Stimulated activated CD8-positive, alpha-beta memory T cell treated with anti-CD3 and anti-CD28 coated beads, Interleukin-15, amount 100 ng/mL, for 24 hours (primary cell): ENCODE data around the gene HECW1.
"Not testable (repeated sequence)": the region's sequence is repeated elsewhere in the genome, so short reads cannot be mapped to it uniquely, and the experiment has no call there.

ENCODE experiments used
- DNase-seq: peaks from one replicate; pipeline ENCODE4 v3.0.0-alpha.2; 2020; ENCODE audit warnings: low read depth

Gene HECW1

DNA sequence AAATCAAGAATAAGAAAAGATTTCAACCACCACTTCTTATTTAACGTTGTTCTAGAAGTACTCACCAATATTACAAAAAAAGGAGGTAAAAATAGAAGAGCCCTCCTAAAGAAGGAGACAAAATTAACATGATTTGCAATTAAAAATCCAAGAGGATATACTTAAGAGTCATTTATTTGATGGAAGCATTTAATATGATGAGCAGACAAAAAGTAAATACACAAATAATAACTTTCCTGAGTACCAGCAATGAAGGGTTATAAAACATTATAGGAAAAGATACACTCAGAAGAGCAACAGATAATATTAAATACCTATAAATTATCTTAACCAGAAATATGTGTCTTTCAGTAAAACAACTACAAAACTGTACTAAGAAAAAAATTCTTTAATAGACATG is 363.5 kb downstream of the HECW1 start:
- no peak for DNase-seq

DNA sequence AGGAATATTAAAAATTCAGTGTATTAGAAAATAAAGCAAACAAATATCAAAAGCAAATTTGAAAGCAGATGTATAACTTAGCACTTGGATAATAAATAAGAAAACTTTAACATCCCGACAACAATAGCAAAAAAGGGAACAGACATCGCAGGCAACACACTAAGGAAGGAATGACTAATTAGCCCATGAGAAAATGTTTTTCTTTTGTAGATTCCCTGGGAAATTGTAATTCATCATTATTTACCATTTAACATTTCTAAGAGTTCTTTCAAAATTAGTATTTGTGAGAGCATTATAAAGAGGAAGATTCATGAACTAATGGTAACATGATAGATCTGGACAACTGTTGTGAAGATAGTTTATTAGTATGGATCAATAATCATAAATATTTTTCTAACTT is 364.4 kb downstream of the HECW1 start:
- DNase-seq: no peak

DNA sequence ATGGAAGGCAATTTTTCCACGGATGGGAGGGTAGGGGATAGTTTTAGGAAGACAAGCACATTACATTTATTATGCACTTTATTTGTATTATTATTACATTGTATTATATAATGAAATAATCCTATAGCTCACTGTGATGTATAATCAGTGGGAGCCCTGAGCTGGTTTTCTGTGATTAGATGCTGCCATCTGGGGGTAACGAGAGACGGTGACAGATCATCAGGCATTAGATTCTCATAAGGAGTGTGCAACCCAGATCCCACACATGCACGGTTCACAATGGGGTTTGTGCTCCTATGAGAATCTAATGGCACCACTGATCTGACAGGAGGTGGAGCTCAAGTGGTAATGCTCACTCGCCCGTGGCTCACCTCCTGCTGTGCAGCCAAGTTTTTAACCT is 366.6 kb downstream of the HECW1 start:
- DNase-seq: no peak

DNA sequence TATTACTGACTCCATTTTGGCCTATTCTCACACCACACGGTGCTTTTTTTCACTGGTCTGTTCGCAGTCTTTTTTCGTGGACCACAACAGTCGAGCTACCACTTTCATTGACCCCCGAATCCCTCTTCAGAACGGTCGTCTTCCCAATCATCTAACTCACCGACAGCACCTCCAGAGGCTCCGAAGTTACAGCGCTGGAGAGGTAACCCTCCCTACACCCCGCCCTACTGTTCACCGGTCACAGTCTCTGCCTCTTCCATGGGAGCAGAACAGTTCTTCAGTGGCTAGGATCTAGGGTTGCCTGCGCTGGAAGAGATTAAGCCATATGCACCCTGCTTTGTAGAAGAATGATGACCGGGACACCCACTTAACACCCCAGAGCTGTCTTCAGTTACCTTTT is 367.1 kb downstream of the HECW1 start:
- DNase-seq: no peak

DNA sequence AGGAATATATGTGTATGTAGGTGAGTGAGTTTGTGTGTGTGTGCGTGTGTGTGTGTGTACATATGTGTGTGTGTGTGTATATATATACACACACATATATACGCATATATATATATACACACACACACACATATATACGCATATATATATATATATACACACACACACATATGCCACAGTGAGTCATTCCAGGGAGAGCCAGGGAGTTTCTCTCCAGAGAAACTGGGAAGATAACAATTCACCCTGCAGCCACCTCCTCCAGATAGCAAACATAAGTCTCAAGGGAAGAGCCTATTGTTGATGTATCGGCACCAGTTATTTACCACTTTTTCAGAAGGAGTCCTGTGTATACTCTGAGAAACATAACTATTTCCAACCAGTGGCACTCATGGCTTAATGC is 368.1 kb downstream of the HECW1 start:
- DNase-seq: no peak

DNA sequence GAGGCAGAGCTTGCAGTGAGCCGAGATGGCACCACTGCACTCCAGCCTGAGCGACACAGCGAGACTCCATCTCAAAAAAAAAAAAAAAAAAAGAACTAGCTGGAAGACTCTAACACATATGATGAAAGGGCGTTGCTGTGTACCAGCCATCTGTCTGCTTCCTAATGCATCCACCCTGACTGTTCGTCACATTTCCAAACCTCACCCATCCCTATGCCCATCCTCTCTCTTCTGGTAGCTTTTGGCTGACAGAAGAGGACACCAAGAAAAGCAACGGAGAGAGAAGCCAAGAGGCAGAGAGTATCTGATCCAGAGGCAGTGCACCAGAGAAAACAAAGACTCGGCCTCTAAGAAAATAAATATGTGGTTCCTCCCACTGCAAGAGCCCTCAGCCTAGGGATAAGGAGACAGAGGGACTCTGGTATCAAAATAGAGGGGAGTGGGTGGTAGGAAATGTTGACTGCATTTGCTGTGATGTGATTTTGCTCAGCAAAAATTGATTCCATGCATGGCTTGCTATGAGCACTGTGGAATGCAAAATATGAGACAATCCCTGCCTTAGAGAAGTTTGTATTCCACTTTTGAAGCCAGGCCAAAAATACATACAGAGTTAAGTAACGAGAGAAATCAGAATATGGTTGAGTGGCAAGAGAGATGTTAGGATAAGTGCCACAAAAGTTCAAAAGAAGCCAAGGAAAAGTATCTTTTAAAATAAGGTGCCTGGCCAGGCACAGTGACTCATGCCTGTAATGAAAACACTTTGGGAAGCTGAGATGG is 369.6 kb downstream of the HECW1 start:
- no peak for DNase-seq

DNA sequence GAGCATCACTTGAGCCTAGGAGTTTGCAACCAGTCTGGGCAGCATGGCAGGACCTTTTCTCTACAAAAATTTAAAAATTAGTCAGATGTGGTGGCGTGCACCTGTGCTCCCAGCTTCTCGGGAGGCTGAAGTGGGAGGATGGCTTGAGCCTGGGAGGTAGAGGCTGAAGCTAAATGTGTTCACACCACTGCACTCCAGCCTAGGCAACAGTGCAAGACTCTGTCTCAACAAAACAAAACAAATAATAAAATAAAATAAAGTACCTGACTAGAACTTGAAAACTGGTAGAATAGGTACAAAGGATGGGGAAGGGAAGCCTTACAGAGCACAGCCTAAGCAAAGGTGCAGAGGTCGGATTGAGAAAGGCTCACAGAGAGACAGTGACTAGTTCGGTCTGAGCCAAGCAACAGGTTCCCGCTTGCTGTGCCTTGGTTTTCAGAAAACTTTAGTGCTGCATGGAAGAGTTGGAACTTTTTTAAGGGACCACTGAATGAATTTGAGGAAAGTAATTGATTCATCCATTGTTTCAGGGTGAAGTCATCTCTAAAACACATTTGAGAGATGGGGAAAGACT is 370.3 kb downstream of the HECW1 start:
- DNase-seq: no peak

DNA sequence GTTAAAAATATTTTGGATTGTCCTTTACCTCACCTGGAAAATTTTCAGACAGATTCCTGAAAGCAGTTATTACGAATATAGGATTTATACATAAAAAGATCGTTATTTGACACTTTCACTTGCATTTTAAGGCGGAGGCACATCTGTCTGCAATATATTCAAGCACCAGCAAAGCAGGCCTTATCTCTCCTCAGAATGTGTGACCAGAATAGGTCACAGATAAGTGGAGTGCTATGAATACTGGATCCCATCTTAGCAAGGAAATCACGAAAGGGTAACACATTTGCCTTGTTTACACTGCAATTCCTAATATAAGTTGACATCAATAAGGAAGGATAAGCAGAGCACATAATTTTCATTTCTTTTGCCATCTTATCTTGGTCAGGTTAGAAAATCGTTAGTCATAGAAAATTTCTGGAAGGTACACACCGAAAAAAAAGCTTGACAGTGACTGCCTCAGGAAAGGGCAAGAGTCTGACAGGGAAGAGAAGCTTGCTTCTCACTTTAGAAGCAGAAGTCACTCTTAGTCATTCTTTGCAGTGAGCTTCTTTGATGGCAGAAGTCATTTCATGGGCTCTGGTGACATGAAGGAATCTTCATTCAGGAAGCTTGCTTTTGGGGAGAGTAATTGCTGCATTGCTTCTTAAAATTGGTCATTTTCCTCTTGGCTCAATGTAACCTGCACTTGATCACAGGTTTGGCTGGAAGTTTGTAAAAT is 372.4 kb downstream of the HECW1 start:
- DNase-seq: no peak

DNA sequence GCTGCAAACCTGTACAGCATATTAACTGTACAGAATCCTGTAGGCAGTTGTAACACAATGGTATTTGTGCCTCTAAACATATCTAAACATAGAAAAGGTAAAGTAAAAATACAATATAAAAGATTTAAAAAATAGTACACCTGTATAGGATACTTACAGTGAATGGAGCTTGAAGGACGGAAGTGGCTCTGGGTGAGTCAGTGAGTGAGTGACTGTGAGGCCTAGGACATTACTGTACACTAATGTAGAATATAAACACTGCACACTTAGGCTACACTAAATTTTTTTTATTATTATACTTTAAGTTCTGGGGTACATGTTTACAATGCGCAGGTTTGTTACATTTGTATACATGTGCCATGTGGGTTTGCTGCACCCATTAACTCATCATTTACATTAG is 373.1 kb downstream of the HECW1 start:
- DNase-seq: no peak

DNA sequence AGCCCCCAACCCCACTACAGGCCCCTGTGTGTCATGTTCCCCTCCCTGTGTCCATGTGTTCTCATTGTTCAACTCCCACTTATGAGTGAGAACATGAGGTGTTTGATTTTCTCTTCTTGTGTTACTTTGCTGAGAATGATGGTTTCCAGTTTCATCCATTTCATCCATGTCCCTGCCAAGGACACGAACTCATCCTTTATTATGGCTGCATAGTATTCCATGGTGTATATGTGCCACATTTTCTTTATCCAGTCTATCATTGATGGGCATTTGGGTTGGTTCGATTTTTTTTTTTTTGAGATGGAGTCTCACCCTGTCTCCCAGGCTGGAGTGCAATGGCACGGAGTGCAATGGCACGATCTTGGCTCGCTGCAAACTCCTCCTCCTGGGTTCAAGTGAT is 373.6 kb downstream of the HECW1 start:
- not testable (repeated sequence) for DNase-seq

DNA sequence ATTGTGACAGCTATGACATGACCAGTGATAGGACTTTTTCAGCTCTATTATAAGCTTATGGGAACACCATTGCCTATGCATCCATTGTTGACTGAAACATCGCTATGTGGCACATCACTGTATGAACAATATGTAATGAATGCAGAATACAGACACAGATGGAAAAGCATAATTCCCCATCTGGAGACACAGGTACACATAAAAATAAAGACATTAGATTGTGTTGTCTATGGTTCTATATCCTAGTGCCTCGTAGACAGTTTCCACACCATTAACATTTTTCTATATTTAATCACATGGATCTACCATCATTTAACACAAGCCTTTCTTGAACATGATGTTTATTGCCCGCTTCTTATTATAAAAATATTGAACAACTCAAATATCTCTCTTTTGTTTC is 374.2 kb downstream of the HECW1 start:
- no peak for DNase-seq

DNA sequence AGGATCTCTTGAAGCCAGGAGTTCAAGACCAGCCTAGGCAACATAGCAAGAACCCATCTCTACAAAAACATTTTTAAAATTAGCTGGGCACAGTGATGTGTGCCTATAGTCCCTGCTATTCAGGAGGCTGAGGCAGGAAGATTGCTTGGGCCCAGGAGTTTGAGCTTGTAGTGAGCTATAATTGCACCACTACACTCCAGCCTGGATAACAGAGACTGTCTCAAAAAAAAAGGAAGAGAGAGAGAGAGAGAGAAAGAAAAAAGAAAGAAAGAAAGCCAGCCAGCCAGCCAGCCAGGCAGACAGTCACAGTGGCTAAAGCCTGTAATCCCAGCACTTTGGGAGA is 375.3 kb downstream of the HECW1 start:
- no peak for DNase-seq

DNA sequence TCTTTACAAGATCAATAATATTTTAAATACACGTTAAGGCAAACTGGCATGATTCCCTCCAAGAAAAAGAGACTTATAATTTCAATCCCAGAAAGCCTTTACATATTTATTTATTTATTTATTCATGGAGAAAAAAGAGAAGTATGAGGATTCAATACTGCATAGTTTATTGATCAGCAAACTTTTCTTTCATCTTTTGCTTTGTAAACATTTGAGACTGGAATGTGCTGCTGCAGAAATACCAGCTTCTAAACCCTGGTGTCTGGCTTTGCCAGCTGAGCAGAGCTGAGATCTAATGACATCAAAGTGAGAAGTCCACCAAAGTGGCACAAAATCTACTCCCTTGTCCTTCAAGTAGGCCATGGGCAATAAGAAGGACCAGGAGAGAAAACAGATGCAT is 376.8 kb downstream of the HECW1 start:
- no peak for DNase-seq

DNA sequence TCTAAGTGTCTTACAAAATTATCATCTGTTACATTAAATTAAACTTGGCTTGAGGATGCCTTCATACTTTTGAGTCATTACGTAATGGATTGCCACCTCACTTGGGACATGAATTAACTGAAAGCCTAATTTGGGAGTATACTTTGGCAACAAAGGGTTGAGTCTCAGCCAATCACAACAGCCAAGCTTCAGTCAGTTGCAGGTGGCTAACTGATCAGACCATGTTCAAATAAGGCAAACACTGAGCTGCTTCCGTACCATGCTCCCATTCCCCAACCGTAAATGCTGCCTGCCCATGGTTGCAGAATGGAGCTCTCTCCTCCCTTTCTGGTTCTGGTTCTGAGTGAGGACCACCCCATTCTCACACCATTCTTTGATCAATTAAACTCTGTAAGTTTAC is 377.6 kb downstream of the HECW1 start:
- no peak for DNase-seq

DNA sequence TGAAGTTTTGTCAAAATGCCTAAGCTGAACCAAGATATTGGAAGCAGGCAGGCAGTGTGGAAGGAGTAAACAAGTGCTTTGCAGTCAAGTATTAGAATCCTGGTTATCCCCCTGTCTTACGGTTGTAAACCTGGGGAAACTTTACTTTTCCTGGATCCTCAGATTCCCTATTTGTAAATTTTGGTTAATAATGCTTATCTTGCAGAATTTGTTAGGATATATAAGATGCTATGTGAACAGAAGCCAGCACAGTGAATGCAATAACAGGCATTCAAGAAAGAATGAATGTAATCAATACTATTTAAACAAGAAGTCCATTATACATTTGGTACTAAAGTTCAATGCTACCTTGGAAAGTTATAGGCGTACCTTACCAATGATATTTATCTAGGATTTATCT is 378.7 kb downstream of the HECW1 start:
- DNase-seq: no peak

DNA sequence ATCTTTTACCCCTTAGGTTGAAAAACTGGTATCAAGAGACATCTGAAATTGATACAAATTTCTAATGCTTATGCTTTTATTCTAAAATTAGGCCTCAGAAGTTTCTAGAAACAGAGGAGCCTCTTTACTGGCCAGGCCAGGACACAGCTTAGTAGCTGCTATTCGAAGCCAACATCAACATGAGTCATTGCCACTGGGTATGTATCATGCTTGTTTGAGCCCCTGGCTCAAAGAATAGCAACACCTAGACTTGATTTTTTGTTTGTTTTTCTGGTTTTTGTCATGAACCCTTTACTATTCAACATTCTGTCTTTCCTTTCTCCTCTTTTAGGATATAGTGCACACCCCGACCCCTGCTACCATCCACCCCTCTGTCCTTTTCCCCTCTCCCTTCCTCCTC is 379.5 kb downstream of the HECW1 start:
- no peak for DNase-seq

DNA sequence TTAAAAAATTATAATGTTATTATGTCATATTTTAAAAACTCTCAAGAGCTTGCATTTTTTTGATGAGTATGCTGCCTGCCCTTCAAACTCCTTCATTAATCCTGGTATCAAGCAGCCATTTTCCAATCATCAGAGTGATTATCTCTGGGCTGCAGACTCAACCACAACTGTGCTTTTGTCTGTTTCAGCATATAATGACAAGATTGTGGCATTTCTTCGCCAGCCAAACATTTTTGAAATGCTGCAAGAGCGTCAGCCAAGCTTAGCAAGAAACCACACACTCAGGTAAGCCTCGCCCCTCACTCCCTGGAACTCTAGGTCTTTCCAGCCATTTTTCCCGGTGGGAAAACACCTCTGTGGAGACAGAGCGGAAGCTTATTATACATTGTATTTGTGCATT is 380.4 kb downstream of the HECW1 start:
- DNase-seq: no peak

DNA sequence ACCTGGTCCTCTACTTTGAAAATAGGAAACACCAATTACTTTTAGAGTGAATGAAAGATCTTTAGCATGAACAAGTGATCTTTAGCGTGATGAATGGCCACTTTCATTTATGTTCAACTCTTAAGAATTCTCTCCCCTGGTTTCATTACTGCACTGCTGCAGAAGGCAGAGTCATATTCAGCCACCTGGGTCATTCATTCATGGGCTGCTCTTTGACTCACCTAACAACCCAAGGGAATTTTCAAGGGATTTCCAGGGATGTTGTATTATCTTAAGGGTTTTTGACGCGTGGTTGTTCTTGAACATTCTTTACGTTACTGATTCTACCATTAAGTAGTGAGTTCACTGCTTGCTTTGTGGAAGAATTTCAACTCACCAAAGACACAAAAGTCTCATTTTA is 383.1 kb downstream of the HECW1 start:
- no peak for DNase-seq

DNA sequence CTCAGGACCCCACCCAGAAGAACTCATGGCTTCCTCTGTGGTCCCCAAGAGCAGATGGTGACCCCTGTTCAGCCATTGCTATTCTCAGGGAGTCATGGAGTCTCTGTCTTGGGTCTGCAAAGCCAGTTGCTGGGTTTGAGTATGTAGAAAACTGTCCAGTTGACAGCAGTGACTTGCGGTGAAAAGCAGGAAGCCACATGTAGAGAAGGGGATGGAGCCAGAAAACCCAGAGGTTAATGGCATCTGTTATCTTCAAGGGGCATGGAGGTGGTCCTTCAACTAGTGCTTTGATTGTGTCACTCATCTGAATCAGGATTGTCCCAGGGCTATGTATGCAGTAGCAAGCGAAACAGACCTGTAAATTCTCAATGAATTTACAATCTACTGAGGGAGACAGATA is 384.1 kb downstream of the HECW1 start:
- DNase-seq: no peak

DNA sequence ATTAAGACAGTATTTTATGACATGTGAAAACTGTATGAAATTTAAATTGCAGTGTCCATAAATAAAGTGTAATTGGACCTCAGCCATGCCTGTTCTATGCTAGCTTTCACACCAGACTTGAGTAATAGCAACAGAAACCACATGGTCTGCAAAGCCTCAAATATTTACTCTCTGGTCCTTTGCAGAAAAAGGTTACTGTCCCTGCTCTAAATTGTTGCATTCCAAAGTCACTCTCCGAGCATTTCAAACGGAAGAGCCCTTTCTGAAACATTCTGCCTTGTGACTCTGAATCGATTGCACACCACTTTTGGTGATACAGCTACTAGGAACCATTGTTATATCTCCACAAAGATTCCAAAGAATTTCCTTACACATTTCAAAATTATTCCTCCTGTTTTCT is 389.4 kb downstream of the HECW1 start:
- DNase-seq: no peak

DNA sequence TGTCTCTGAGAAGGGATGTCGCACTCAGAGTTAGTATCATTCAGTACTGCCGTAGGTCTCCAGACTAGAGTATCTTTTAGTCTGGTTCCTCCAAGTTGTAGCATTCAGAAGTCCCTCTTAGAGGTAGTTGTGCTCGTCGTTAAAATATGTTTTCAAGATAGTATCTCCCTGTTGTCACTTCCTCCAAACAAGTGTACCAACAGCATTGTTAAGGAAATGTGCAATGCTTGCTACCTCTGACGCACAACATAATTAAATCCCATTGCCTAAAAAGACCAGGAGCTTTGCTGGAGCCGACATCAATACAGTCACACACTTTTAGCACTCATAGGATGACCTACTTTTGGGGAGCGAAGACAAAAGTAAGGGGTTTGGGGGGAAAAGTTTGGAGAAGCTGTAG is 390.5 kb downstream of the HECW1 start:
- DNase-seq: no peak

DNA sequence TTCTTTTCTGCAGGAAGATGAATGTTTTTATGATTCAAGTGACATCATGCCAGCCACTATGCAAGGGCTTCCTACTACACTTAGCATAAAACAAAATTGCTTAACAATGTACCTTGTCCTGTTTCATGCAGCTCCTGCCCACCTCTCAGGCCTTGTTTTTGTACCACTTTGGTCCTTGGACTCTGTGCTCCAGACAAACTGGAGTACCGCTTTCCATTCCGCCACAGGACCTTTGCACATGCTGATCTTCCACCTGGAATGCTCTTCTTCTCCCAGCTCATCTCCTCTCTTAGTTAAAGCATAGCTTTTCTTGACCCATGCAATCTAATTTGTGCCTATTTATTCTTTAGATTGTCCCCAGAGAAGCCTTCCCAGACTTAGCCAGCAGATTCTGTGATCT is 393.0 kb downstream of the HECW1 start:
- no peak for DNase-seq

DNA sequence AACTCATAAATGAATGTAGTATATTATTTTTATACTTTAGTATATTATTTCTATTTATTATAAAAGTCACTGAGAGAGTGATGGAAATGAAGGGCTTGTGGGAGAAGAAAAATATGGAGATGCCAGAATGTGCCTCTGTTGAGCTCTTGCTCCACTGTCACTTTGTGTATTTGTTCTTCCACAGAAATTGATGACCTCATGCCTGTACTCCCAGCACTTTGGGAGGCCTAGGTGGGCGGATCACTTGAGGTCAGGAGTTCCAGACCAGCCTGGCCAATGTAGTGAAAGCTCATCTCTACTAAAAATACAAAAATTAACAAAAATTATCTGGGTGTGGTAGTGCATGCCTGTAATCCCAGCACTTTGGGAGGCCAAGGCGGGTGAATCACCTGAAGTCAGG is 394.0 kb downstream of the HECW1 start:
- no peak for DNase-seq

DNA sequence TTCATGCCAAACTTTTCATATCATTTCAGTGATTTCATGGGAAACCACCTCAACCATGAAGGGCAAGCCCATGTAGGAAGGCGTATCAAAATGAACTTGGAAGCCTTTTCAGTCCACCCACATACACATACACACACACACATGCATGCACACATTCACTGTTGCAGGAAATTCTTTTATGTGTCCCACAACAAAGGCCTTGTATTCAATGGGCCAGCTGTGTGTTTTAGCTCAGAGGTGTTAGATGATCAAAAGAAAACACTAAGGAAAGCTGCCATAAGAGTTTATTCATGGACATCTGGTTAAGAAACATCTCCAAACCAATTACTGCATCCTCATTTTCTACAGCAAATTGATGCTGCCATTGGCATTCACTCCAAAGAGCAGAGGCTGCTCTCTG is 396.0 kb downstream of the HECW1 start:
- DNase-seq: no peak
